AG10803 (cell line): ENCODE results near the gene UQCR11.

Source experiments
- DNase-seq: peaks from one replicate; pipeline ENCODE4 v3.0.0; 2010; ENCODE audit warnings: low read depth
- H3K4me3 ChIP-seq: 2 replicates; pipeline ENCODE4 v1.5.1; 2011; ENCODE audit warnings: mild to moderate bottlenecking, low read length, control low read depth
- CTCF ChIP-seq: conservative IDR thresholded peaks from 2 replicates; pipeline ENCODE4 v1.5.1; 2011; ENCODE audit warnings: mild to moderate bottlenecking, low read length, control low read depth, inconsistent platforms

Gene UQCR11

GRCh38 chr19:1634242-1634937, 29.1 kb upstream of the UQCR11 start:
- TF ChIP-seq CTCF, result no peak
- no peak for DNase-seq
- no peak overlapping the region for H3K4me3 ChIP-seq

DNA sequence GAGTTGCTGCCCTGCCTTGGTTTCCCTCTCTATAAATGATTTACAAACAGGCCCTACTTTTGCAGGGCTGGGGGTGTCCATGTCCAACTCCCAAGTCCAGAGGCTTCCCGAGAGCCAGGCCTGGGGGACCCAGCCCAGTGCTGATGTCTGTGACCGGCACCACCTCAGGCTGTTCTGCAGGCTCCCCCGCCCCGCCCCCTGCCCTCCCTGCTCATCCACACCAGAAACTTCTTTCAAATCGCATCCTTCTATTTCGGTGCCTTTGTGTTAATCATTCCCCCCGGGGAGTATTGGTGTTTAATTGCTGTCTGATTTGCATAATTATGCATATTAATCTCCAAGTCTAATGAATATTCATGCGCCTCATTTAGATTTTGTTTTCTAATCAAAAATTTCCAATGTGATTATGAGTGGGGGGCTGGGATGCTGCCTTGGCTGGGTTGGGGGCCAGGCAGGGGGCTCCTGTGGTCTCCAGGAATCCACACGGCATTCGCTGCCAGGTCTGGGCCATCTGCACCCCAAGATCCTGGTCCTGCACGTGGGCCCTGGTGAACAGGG, 28.1 kb upstream of the UQCR11 start:
- no peak for TF ChIP-seq CTCF
- no peak for DNase-seq
- no peak overlapping the region for H3K4me3 ChIP-seq

GRCh38 chr19:1632462-1633268, 27.4 kb upstream of the UQCR11 start:
- no peak for DNase-seq
- no peak overlapping the region for H3K4me3 ChIP-seq
- no peak for TF ChIP-seq CTCF

- no peak overlapping the region for H3K4me3 ChIP-seq
- TF ChIP-seq CTCF, result no peak
- DNase-seq, result no peak
These were observed 26.4 kb upstream of the UQCR11 start for GRCh38 chr19:1631557-1632100.

- no peak for TF ChIP-seq CTCF
- H3K4me3 ChIP-seq, result no peak overlapping the region
- no peak for DNase-seq
These were observed 25.5 kb upstream of the UQCR11 start for GRCh38 chr19:1630811-1631210.

GRCh38 chr19:1630012-1630411, 24.8 kb upstream of the UQCR11 start:
- H3K4me3 ChIP-seq, result no peak overlapping the region
- no peak for DNase-seq
- TF ChIP-seq CTCF, result no peak
